ENCODE data around the gene ITGAX. TPM values are rescaled to one million over a fixed set of nuclear protein-coding genes. Genes with fewer than 3 reads are reported as not detected.

Gene ITGAX
- total RNA-seq, 1 experiment from 2014 or later = 1.9 TPM

DNA sequence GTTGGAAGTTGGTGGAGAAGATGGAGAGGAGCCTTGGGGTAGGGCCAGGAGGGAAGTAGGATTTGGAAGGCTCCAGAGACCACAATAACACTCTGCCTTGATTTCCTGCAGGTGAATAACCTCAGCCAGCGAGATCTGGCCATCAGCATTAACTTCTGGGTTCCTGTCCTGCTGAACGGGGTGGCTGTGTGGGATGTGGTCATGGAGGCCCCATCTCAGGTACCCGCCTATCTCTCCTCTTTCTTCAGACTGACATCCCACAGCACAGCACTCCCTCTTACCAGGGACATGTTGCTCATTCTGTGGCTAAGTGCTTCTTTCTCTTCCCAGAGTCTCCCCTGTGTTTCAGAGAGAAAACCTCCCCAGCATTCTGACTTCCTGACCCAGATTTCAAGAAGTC is 68.3 kb downstream of the ITGAX start:
- TF ChIP-seq EZH2phosphoT487 (IDR thresholded peaks at IDR 0.05; ENCODE audit: borderline replicate concordance) (no peak), SP1 (IDR thresholded peaks at IDR 0.05; ENCODE audit: low read depth) (no peak), CEBPB (IDR thresholded peaks at IDR 0.05; ENCODE audit: low read depth) (no peak), TCF7L2 (IDR thresholded peaks at IDR 0.05; ENCODE audit: borderline replicate concordance, extremely low read depth, insufficient read depth, insufficient read length) (no peak), SRF (IDR thresholded peaks at IDR 0.05; ENCODE audit: low read depth) (no peak)
- TF ChIP-seq, protein P1, sequence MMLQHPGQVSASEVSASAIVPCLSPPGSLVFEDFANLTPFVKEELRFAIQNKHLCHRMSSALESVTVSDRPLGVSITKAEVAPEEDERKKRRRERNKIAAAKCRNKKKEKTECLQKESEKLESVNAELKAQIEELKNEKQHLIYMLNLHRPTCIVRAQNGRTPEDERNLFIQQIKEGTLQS (IDR thresholded peaks at IDR 0.05) = no peak

DNA sequence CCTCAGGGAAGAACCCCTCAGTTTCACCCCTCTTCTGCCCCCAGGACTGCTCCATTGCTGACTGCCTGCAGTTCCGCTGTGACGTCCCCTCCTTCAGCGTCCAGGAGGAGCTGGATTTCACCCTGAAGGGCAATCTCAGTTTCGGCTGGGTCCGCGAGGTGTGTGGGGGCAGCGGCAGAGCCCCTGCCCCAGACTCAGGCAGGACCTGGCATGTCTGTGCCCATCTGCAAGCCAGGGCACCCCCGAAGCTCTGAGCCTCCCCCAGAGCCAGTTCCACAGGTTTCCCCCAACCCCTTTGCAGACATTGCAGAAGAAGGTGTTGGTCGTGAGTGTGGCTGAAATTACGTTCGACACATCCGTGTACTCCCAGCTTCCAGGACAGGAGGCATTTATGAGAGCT is 68.8 kb downstream of the ITGAX start:
- no peak for ATAC-seq
- Histone ChIP-seq H3K4me2 (ENCODE audit: low read length) (no peak overlapping the region), H3K27me3 (ENCODE audit: insufficient read depth, low read length) (peaks cover 9% of the 10 kb centered on the region; the same call in 1 of the 2 replicates), H4K20me1 (ENCODE audit: insufficient read depth) (no peaks in the 10 kb centered on the region), H3K27ac (ENCODE audit: low read depth, low read length) (no peak overlapping the region), H3K9me2 (ENCODE audit: insufficient read depth) (no peaks in the 10 kb centered on the region), H3K4me3 (replicated peaks in 1 of 2; ENCODE audit: low read depth in 1 of 2, low read length in 2 of 2) (no peak overlapping the region), H3K9ac (ENCODE audit: low read length) (no peak overlapping the region), H3K79me2 (ENCODE audit: insufficient read depth, low read length) (no peaks in the 10 kb centered on the region), H2AFZ (ENCODE audit: low read depth, low read length, poor library complexity, severe bottlenecking) (no peak overlapping the region), H3K4me1 (ENCODE audit: control insufficient read depth in 1 of 2, insufficient read depth in 2 of 2, low read length in 2 of 2) (no peaks in the 10 kb centered on the region), H3K36me3 (ENCODE audit: control insufficient read depth in 1 of 2, insufficient read depth in 2 of 2, low read length in 2 of 2) (no peaks in the 10 kb centered on the region), H3K9me3 (ENCODE audit: control insufficient read depth in 1 of 2, insufficient read depth in 1 of 2, low read depth in 1 of 2, low read length in 2 of 2) (no peaks in the 10 kb centered on the region)
- ChIA-PET POLR2A (no interaction called here), RAD21 (ENCODE audit: low non-redundant PET in 1 of 2, low total read pairs in 2 of 2, uncharacterized antibody in 2 of 2, unreplicated experiment in 2 of 2) (no interaction called here), CTCF (no interaction called here)
- intact Hi-C loops (cut with micrococcal nuclease) = no loop called here
- TF ChIP-seq, protein P2, sequence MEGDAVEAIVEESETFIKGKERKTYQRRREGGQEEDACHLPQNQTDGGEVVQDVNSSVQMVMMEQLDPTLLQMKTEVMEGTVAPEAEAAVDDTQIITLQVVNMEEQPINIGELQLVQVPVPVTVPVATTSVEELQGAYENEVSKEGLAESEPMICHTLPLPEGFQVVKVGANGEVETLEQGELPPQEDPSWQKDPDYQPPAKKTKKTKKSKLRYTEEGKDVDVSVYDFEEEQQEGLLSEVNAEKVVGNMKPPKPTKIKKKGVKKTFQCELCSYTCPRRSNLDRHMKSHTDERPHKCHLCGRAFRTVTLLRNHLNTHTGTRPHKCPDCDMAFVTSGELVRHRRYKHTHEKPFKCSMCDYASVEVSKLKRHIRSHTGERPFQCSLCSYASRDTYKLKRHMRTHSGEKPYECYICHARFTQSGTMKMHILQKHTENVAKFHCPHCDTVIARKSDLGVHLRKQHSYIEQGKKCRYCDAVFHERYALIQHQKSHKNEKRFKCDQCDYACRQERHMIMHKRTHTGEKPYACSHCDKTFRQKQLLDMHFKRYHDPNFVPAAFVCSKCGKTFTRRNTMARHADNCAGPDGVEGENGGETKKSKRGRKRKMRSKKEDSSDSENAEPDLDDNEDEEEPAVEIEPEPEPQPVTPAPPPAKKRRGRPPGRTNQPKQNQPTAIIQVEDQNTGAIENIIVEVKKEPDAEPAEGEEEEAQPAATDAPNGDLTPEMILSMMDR (IDR thresholded peaks at IDR 0.05 in 2 of 3, conservative IDR thresholded peaks at IDR 0.05 in 1 of 3; ENCODE audit: borderline replicate concordance in 1 of 3, insufficient read depth in 1 of 3, low read depth in 2 of 3, low read length in 2 of 3) = no peak
- TF ChIP-seq TCF7L2 (IDR thresholded peaks at IDR 0.05; ENCODE audit: borderline replicate concordance, extremely low read depth, insufficient read depth, insufficient read length) = no peak
- TF ChIP-seq EGR1 (IDR thresholded peaks at IDR 0.05; ENCODE audit: low read depth) = no peak
- no peak for TF ChIP-seq RAD21 (IDR thresholded peaks at IDR 0.05; ENCODE audit: low read depth)
- TF ChIP-seq, protein P3, sequence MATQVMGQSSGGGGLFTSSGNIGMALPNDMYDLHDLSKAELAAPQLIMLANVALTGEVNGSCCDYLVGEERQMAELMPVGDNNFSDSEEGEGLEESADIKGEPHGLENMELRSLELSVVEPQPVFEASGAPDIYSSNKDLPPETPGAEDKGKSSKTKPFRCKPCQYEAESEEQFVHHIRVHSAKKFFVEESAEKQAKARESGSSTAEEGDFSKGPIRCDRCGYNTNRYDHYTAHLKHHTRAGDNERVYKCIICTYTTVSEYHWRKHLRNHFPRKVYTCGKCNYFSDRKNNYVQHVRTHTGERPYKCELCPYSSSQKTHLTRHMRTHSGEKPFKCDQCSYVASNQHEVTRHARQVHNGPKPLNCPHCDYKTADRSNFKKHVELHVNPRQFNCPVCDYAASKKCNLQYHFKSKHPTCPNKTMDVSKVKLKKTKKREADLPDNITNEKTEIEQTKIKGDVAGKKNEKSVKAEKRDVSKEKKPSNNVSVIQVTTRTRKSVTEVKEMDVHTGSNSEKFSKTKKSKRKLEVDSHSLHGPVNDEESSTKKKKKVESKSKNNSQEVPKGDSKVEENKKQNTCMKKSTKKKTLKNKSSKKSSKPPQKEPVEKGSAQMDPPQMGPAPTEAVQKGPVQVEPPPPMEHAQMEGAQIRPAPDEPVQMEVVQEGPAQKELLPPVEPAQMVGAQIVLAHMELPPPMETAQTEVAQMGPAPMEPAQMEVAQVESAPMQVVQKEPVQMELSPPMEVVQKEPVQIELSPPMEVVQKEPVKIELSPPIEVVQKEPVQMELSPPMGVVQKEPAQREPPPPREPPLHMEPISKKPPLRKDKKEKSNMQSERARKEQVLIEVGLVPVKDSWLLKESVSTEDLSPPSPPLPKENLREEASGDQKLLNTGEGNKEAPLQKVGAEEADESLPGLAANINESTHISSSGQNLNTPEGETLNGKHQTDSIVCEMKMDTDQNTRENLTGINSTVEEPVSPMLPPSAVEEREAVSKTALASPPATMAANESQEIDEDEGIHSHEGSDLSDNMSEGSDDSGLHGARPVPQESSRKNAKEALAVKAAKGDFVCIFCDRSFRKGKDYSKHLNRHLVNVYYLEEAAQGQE (IDR thresholded peaks at IDR 0.05; ENCODE audit: low read depth) = no peak
- TF ChIP-seq, protein P4, sequence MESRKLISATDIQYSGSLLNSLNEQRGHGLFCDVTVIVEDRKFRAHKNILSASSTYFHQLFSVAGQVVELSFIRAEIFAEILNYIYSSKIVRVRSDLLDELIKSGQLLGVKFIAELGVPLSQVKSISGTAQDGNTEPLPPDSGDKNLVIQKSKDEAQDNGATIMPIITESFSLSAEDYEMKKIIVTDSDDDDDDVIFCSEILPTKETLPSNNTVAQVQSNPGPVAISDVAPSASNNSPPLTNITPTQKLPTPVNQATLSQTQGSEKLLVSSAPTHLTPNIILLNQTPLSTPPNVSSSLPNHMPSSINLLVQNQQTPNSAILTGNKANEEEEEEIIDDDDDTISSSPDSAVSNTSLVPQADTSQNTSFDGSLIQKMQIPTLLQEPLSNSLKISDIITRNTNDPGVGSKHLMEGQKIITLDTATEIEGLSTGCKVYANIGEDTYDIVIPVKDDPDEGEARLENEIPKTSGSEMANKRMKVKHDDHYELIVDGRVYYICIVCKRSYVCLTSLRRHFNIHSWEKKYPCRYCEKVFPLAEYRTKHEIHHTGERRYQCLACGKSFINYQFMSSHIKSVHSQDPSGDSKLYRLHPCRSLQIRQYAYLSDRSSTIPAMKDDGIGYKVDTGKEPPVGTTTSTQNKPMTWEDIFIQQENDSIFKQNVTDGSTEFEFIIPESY (IDR thresholded peaks at IDR 0.05; ENCODE audit: extremely low read depth, insufficient replicate concordance, low read length) = no peak
- TF ChIP-seq EZH2 (IDR thresholded peaks at IDR 0.05) = no peak
- BruUV-seq (replicated peaks) = no TSS peak
- no peak for DNase-seq (ENCODE audit: low read depth, low spot score)

More for the DNA sequence above, 68.3 kb downstream of the ITGAX start:
- Histone ChIP-seq H3K9me2 (ENCODE audit: insufficient read depth) (no peaks in the 10 kb centered on the region), H3K4me3 (replicated peaks in 1 of 2; ENCODE audit: low read depth in 1 of 2, low read length in 2 of 2) (no peak overlapping the region), H3K4me2 (ENCODE audit: low read length) (no peak overlapping the region), H3K79me2 (ENCODE audit: insufficient read depth, low read length) (no peaks in the 10 kb centered on the region), H3K27me3 (ENCODE audit: insufficient read depth, low read length) (peaks cover 9% of the 10 kb centered on the region; the same call in 1 of the 2 replicates), H2AFZ (ENCODE audit: low read depth, low read length, poor library complexity, severe bottlenecking) (no peak overlapping the region), H3K27ac (ENCODE audit: low read depth, low read length) (no peak overlapping the region), H3K36me3 (ENCODE audit: control insufficient read depth in 1 of 2, insufficient read depth in 2 of 2, low read length in 2 of 2) (no peaks in the 10 kb centered on the region), H4K20me1 (ENCODE audit: insufficient read depth) (no peaks in the 10 kb centered on the region), H3K4me1 (ENCODE audit: control insufficient read depth in 1 of 2, insufficient read depth in 2 of 2, low read length in 2 of 2) (no peaks in the 10 kb centered on the region), H3K9me3 (ENCODE audit: control insufficient read depth in 1 of 2, insufficient read depth in 1 of 2, low read depth in 1 of 2, low read length in 2 of 2) (no peaks in the 10 kb centered on the region), H3K9ac (ENCODE audit: low read length) (no peak overlapping the region)
- ChIA-PET RAD21 (ENCODE audit: low non-redundant PET in 1 of 2, low total read pairs in 2 of 2, uncharacterized antibody in 2 of 2, unreplicated experiment in 2 of 2) (no interaction called here), POLR2A (no interaction called here), CTCF (no interaction called here)
- no TSS peak for BruUV-seq (replicated peaks)
- intact Hi-C loops (cut with micrococcal nuclease) = no loop called here
- no peak for ATAC-seq
- DNase-seq (ENCODE audit: low read depth, low spot score) = no peak
